ENCODE data around the gene CLDN5. TPM values are rescaled to one million over a fixed set of nuclear protein-coding genes. Genes with fewer than 3 reads are reported as not detected.

The CLDN5 gene
- total and polyA plus RNA-seq, 2 of the 8 experiments (the other 6 are each of a cell fraction or from before 2014, with no cell fraction given), result 1.2 to 1.6 TPM

GRCh38 chr22:19540394-19540793 is 16.2 kb upstream of the CLDN5 start:
- CTCF ChIA-PET (ENCODE audit: partially characterized antibody), result interaction anchor here (0.5 to 0.7 kb wide), 2 partner anchors 150 to 1561 kb away, joined by 3 read pairs; no protein-coding TSS in a partner anchor

More at GRCh38 chr22:19540394-19540793, 16.2 kb upstream of the CLDN5 start:
- Histone ChIP-seq H3K56ac (replicated peaks; ENCODE audit: insufficient read length, low read depth, low read length) (no peak overlapping the region), H3K4me3 (ENCODE audit: extremely low read depth in 1 of 4, insufficient read depth in 2 of 4, low read depth in 3 of 4, low read length in 4 of 4) (no peak overlapping the region), H2BK20ac (ENCODE audit: low read length) (no peak overlapping the region), H3K9me3 (ENCODE audit: insufficient read depth in 2 of 2, low read depth in 1 of 2, low read length in 1 of 2) (no peaks in the 10 kb centered on the region), H3K14ac (ENCODE audit: insufficient read length) (no peak overlapping the region), H3K79me2 (ENCODE audit: control insufficient read depth in 1 of 2, insufficient read depth in 2 of 2, low read length in 2 of 2) (no peaks in the 10 kb centered on the region), H4K5ac (ENCODE audit: insufficient read length, low read depth, low read length) (no peak overlapping the region), H3K27ac (ENCODE audit: low read depth, low read length) (no peak overlapping the region), H3K27me3 (replicated peaks in 1 of 4; ENCODE audit: control insufficient read depth in 3 of 4, extremely low read depth in 1 of 4, insufficient read depth in 3 of 4, low read length in 3 of 4) (no peaks in the 10 kb centered on the region), H4K20me1 (replicated peaks in 1 of 2; ENCODE audit: control insufficient read depth in 1 of 2, insufficient read depth in 2 of 2, low read length in 2 of 2) (no peaks in the 10 kb centered on the region), H3K18ac (ENCODE audit: extremely low read depth, low read length) (no peak overlapping the region), H2BK15ac (ENCODE audit: low read length) (no peak overlapping the region), H2AK5ac (ENCODE audit: low read depth, low read length) (no peak overlapping the region), H3K4me1 (replicated peaks in 1 of 4; ENCODE audit: control insufficient read depth in 3 of 4, insufficient read depth in 4 of 4, low read length in 3 of 4) (peaks cover 0 to 2% (median under 1%) of the 10 kb centered on the region in 4 experiments; a peak in 4 of 7 replicates), H2AFZ (ENCODE audit: low read length) (no peak overlapping the region), H3K23ac (ENCODE audit: insufficient read length) (no peak overlapping the region), H4K8ac (ENCODE audit: extremely low read depth, insufficient read depth, low read length) (no peak overlapping the region), H2BK120ac (replicated peaks; ENCODE audit: low read depth, low read length) (no peak overlapping the region), H3K23me2 (ENCODE audit: low read depth, low read length) (no peaks in the 10 kb centered on the region), H4K91ac (replicated peaks; ENCODE audit: insufficient read length, low read length) (no peak overlapping the region), H3K4me2 (ENCODE audit: insufficient read depth in 1 of 2, low read depth in 2 of 2, low read length in 2 of 2) (no peak overlapping the region), H3K4ac (replicated peaks; ENCODE audit: insufficient read length, low read depth, low read length) (no peak overlapping the region), H2BK5ac (ENCODE audit: low read depth, low read length) (no peak overlapping the region), H3K9ac (replicated peaks in 1 of 4; ENCODE audit: extremely low read depth in 1 of 4, low read depth in 3 of 4, low read length in 3 of 4) (no peak overlapping the region), H3K36me3 (ENCODE audit: control insufficient read depth in 2 of 4, insufficient read depth in 4 of 4, low read length in 3 of 4) (no peaks in the 10 kb centered on the region), H2BK12ac (ENCODE audit: low read depth, low read length) (no peak overlapping the region), H3K79me1 (ENCODE audit: low read depth, low read length) (no peaks in the 10 kb centered on the region)
- FAIRE-seq, result no peak
- POLR2A ChIA-PET (ENCODE audit: partially characterized antibody), result no interaction called here
- no peak for DNase-seq (ENCODE audit: low read depth in 1 of 2, low spot score in 2 of 2)
- TF ChIP-seq ATF2 (IDR thresholded peaks at IDR 0.05; ENCODE audit: low read length) (no peak), RXRA (IDR thresholded peaks at IDR 0.05; ENCODE audit: insufficient read depth, low read depth, low read length) (no peak)

All from H1 (cell line).